Fibroblast of skin of back (primary cell): Measurements from ENCODE around the gene PADI3.

Experiments used
- DNase-seq: peaks from one replicate; pipeline ENCODE4 v3.0.0-alpha.2; 2013

The PADI3 gene

DNA sequence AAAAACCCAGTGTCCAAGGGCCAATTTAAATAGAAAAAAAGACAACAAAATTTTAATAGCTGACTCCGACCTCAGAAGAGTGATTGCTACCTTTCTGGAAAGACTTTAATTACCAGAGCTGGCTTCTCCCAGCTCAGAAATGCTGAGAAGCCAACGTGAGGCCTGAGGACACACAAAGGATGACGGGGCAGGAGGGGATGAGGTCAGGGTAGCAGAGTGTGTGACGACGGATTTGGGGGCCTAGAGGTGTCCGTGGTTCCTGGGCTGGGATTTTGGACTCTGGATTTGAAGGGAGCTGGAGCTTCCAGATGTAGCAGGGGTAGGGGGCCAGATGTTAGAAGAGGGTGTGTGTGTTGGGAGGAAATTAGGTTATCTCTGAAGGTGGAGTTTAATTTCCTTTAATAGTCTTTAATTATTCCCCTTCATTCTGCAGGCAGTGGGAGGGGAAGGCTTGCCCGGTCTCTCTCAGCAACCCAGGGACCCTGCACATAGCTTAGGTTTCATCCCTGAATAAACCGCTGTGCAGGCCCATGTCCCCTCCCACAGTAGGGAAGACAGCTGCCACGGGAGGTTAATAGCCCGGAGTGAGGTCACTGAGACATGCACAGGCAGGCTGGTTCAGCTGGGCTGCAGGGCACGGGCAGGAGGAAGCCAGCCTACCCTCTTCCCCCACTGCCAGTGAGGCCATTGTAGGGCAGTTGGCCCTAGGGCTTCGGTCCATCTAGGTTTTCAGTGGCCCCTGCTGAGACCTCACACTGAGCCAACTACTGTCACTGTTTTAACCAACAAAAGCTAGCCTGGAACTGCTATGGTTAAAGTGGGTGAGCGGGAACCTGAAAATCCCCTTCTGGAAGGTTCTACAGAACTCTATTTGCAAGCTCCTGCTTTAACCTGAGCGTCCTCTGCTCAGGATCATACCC, 3.8 kb upstream of the PADI3 start:
- DNase-seq: no peak

DNA sequence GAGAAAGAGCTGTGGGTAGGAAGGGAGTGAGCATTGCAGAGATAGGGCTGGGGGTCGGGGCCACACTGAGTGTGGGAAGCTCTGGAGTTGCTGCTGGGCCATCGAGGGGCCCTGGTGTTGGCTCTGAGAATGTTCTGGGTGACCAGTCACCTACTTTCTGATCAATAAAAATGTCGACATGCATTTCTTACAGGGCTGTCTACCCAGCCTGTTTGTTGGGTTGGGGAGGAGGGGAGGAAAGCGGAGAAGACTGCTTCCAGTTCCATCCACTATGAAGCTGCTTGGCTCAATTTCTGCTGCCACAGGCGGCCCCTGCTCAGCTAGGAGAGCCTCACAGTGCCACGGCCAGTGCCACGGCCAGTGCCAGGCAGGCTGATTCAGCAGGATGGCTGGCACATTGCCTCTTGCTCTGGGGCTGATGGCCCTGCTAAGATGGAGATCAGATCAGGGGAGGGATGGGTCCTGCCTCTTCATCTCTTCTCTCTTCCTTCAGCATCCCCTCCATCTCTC, 3.0 kb upstream of the PADI3 start:
- DNase-seq: no peak

DNA sequence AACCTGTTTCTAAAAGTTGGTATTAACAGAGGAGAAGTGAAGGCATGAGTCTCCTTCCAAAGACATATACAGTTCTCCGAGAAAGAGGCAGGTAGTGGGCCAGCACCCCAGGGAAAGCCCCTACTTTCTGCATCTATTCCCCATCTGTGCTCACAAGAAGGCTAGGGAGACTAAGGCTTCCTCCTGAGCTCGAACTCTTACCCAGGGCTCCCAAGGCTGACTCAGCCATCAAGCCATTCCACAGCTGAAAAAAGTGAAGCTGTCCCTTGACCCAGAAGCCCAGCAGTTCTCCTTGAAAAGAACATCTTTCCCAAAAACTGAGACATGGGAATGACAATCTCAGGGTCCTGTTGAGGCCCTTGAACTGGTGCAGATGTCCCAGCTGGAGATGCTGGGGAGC, 1.9 kb upstream of the PADI3 start:
- DNase-seq: no peak

DNA sequence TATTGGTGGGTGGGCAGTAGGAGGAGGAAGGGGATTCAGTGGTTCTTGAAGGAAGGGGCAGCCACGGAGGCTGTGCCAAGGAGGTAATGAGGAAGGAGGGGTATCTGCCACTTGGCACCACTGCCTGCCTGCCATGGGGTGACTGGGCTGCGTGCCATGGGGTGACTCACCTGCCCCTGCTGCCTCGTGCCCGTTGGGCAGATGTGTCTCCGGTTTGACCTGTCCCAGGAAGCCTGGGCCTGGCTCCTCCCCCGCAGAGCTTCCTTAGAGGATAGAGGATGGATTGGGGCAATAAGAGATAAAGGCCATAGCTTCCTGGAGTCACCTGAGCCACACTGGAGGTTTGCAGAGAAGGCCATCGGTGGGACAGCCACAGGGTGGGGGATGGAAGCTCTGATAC, 1.7 kb downstream of the PADI3 start:
- no peak for DNase-seq

DNA sequence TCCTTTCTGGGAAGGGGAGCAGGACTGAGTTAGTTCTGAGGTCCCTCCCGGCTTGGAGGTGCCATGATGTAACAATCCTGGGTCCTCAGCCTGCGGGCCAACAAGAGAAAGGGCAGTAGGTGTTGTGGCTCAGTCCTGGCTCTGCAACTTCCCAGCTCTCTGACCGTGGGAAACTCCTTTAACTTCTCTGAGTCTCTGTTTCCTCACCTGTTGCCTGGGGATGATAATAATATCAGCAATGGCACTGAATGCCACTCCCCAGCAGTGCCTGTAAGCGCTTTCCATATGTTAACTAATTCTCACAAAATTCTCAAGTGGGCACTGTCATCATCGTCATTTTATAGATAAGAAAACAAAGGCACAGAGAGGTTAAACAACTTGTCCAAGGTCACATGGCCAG, 2.3 kb downstream of the PADI3 start:
- DNase-seq: no peak

DNA sequence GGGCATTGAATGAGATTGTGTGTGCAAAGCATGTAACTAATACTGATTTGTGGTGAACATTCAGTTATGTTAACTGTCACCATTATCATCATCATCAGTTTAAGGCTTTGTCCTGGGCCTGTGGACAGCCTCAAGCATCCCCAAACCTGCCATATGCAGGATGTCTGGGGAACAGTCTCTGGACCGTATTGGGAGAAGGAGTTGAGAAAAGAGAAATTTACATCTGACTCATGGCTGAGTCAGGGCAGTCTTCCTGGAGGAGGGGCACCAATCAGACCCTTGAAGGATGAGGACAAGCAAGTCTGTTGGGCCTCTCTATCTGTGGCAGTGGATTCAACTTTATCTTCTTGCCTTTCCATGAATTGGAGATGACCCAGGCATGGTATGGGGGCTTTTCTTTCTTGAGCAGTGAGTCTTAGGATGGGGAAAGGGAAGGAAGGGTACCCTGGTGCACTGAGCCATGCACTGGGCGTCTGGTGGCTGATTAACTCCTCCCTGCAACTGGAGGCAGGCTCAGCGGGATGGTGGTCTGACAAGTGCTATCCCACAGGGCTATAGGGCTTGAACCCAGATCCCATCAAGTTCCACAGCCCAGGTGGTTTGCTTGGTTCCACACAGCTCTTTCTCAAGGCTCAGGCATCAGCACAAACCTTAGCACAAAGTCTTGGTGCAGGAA, 2.9 kb downstream of the PADI3 start:
- DNase-seq: peak; percentile 71

DNA sequence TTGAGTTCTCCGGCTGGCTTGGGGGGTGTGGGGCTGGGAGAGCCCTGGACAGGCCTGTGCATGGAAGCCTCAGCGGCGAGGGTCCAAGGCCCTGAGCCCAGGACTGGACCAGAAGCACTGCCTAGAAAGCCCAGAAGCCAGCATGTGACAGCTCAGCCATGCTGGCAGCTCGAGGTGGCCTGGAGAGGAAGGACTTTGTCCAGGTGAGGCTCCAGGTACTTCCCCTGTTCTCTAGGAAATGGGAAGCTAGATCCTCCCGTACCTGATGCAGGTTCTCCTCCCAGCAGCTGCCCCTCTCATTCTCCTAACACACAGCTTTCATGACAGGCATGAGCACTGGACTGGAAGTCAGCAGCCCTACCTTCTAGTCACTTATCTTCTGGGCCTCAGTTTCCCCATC, 6.4 kb downstream of the PADI3 start:
- no peak for DNase-seq

DNA sequence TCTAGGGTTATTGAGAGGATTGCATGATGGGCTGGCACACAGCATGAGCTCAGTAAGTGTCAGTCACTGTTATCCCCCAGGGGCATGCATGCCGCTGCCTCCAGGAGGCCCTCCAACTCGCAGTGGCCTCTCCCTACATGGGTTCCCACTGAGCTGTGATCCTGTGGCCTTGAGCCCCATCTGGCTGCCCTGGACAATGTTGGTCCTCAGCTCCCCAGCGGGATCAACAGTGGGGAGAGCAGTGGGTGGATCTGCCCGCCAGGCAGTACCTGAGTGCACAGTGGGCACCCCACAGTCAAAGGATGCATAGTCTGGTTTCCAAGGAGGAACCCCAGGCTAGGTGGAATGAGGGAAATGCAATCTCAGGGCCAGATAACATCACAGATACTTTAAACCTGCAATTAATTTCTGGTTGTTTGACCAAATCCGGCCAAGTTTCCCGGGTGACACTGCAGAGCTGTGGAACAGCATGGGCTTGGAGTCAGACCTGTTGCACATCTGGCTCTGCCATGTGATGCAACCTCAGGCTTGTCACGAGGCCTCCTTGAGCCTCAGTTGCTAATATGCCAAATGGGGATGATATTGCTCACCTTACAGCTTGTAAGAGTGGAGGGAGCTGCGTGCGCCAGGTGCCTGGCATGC, 9.3 kb downstream of the PADI3 start:
- no peak for DNase-seq

DNA sequence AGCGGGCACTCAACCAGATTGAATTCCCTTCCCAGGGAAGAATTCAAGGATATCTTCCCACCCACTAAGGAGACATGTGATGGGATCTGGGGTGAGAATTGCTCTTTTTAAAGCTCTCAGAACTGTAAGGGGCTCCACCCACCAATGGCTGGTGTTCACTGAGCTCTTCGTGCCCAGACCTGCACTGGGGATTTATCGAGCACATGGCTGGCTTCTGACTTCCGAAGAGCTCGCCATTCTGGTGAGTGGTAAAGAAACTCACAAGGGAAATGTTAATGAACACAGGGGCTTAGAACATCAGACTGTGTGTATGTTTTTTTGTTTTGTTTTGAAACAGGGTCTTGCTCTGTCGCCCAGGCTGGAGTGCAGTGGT, 9.8 kb downstream of the PADI3 start:
- no peak for DNase-seq

DNA sequence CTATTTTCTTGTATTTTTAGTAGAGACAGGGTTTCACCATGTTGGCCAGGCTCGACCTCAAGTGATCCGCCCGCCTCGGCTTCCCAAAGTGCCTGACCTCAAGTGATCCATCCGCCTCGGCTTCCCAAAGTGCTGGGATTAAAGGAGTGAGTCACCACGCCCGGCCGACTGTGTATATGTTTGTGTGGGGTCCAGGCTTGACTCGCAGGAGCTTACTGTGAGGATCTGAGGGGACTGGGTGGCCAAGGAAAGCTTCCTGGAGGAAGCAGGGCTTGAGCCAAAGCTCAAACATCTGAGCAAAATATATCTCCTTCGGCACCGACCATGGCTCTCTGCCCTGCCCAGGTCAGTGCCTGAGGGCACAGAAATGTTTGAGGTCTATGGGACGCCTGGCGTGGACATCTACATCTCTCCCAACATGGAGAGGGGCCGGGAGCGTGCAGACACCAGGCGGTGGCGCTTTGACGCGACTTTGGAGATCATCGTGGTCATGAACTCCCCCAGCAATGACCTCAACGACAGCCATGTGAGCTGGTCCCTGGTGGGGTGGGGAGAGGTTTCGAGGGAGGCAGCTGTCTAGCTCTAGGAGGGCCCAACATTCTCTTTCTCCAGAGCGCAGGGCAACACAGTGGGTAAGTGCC, 10.5 kb downstream of the PADI3 start:
- DNase-seq: peak; percentile 62

DNA sequence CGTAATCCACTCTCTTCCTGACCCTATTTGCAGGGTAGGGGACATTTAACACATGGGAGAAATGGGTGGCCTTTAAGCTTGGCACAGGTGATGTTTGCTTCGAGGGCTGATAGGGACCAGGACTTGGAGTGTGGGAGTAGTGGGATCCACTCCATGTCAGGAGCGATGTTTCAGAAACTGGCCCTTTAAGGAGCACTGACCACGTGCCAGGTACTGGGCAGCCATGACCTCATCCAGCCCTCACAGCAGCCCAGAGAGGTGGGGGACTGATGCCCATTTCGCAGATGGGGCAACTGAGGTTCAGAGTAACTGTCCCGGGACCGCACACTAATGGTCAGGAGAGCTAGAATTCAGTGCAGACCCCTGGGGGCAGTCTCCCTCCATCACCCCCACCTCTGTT, 11.4 kb downstream of the PADI3 start:
- no peak for DNase-seq

DNA sequence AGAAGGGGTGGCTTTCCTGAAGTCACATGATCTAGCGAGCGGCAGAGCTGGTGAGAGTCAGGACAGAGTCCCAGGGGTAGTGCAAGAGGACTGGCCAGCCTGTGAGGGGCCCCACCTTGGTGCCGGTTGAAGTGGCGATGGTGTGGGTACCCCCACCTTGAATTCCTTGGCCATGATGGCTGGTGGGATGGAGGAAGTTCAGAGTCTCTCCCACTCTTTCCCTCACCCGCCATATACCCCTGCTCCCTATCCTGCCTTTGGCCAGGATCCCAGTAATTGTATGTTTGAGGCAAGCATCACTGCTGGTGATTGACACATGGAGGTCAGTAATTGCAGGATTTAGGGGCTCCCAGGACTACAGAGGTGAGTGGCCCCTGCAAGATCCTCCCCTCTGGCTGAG, 11.8 kb downstream of the PADI3 start:
- DNase-seq: no peak

DNA sequence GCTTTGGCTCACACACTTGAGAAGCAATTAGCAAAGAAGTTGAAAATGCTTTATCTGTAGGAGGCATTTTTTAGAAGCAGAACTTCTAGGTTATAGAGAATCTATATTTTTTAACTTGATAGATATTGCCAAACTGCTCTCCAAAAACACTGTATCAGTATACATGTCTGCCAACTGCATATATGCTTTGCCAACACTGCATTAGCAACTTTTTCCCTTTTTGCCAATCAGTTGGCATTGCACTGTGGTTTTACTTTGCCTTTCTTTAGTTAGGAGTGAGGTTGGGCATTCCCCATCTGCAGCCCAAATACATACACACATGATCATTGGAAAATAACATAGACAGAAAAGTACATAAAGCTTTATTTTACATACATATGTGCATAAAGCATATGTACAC, 15.0 kb downstream of the PADI3 start:
- DNase-seq: no peak

DNA sequence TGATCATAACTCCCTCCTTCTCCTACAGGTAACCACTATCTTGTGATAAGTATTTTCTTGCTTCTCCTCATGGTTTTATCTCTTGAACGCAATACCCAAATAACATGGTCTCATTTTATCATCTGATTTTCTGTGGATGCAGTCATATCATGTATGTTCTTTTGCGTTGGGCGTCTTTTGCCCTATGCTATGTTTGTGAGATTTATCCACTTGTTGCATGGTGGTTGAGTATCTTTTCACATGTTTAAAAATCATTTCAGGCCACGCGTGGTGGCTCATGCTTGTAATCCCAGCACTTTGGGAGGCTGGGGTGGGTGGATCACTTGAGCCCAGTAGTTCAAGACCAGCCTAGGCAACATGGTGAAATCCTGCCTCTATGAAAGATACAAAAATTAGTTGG, 15.6 kb downstream of the PADI3 start:
- no peak for DNase-seq

DNA sequence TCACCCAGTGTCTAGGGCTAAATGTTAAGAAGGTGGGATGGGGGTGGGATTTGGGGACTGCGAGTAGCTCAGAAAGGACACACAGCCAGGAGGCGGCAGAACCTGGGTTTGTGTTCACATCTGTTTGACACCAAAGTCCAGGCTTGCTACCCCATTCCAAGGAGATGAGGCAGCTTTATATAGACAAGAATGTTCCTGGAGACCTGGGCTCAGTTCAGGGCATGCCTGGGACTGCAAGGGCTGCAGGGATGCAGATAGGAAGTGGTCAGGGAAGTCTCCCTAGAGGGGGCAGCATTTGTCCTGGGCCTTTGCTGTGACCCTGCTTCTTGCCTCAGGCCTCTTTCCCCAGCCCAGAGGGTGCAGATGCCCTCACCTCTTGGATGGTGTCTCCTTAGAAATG, 16.3 kb downstream of the PADI3 start:
- no peak for DNase-seq

DNA sequence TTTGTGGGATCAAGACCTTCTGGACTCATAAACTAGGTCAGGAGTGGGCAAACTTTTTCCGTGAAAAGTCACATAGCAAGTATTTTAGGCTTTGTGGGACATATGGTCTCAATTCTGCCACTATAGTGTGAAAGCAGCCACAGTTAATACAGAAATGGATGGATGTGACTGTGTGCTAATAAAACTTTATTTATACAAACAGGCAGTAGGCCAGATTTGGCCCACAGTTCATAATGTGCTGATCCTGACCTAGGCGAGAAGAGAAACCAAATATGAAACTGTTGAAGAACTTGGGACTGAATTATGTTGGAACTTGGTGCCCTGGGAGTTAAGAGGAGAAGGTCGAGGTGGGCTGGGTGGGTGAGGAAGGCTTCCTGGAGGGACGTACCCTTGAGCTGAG, 17.1 kb downstream of the PADI3 start:
- DNase-seq: no peak

DNA sequence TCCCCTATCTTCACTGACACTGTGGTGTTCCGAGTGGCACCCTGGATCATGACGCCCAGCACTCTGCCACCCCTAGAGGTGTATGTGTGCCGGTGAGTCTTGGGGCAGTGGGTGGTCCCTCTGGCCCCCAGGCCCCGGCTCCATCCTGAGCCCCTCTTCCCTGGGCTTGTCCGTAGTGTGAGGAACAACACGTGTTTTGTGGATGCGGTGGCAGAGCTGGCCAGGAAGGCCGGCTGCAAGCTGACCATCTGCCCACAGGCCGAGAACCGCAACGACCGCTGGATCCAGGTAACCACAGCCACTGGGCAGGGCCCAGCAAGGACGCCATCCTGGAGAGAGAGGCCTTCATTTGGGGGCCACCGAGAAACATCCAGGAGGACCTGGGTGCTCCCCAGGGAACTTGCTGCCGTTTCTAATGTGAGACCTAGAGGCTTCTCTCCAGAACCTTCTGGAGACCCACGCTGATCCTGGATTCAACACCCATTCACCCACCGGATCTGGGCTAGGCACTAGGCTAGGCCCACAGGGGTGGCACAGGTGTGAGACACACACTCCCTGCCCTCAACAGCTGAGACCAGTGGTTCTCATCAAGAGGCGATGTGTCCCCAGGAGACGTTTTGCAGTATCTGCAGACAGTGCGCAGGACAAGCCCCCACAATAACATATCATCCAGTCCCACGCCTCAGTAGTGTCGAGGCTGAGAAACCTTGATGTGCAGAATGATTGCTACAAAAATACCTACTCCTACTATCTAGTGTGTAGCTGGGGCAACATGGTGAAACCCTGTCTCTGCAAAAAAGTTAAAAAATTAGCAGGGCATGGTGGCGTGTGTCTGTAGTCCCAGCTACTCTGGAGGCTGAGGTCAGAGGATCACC, 22.2 kb downstream of the PADI3 start:
- DNase-seq: no peak

DNA sequence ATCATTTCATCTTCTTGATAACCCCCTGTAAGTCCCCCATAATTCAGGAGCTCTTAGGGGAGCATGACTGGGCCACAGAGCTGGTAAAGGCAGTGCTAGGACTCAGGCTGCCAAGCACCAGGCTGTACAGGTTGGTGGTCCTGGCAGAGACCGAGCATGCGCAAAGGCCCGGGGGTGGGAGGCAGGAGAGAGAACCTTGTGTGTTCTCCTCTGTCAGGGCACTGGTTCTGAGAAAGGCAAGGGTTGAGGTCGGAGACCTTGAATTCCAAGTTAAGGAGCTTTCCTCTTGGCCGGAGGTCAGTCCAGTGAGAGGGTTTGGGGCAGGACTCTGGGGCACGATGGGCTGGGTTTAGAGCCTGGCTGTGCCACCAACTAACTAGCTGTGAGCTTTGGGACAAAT, 23.2 kb downstream of the PADI3 start:
- no peak for DNase-seq

DNA sequence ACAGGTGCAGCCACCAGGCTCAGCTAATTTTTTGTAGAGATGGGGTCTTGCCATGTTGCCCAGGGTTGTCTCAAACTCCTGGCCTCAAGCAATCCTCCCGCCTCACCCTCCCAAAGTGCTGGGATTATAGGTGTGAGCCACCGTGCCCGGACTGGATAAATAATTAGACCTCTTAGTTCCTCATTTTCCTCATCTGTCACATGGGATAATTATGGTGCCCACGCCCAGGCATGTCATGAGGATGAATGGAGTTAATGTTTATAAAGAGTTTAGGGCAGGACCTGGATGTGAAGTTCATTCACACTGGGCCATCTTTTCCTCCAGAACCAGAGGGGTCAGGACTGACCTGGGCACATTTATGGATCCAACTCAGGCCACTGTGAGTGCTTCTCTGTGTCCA, 23.7 kb downstream of the PADI3 start:
- DNase-seq: no peak

DNA sequence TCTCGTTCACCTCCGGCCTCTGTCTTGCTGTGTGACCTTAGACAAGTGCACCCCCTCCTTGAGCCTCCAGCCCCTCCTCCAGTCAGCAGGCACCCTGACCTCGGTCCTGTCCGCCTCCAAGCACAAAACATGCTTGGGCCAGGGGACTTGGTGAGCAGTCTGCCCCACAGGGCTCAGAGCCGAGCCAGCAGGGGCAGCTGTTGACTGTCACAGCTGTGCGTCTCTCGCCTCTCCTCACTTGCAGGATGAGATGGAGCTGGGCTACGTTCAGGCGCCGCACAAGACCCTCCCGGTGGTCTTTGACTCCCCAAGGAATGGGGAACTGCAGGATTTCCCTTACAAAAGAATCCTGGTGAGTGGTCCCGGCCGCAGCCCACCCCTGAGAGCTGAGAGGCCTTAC, 24.2 kb downstream of the PADI3 start:
- DNase-seq: no peak

DNA sequence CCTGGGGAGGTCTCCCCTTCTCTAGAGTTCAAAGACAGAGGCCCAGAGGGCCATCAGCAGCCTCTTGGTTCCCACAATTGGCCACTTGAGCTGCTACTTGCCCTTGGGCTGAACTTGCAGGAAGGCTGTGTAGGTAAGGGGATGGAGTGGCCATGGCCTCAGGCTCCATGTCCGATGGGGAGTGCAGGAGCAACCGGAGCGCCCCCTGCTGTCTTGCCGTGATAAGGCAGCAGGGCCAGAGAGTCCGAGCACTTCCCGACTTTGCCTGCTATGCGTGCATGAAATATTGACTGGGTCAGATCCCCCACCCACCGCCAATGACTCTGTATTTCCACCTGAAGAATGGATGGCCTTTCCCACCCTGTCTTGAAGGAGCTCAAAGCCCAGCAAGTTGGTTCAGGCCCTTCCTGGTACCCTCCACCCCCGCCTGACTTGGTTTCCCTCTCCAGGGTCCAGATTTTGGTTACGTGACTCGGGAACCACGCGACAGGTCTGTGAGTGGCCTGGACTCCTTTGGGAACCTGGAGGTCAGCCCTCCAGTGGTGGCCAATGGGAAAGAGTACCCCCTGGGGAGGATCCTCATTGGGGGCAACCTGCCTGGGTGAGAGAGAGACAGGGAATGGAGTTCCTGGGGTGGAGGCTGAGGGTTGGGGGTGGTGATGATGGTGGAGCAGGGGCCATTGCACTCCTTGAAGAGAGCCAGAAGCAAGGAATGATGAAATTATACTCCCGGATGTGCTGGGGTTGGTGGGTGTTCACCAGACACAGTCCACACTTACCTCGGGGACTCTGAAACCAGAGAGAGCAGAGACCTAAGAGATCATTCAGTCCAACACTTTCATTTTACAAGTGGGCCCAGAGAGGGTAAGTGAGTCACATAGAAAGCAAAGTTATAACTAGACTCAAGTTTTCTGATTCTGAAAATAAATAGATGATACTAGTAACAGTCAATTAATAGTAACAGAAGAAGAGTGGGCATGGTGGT, 25.6 kb downstream of the PADI3 start:
- peak; percentile 51 for DNase-seq
